ENCODE measurements around the gene STXBP5L. TPM values are rescaled to one million over a fixed set of nuclear protein-coding genes. Genes with fewer than 3 reads are reported as not detected.
A peak's percentile ranks its signal among the peaks of the same experiment; 100 is the strongest.

Gene STXBP5L
- total RNA-seq: not detected
- under 1 TPM in 2 of 3 donors, not detected in 1; under 0.01 to 0.01 TPM for polyA plus RNA-seq
- long read RNA-seq, donor 1: 0 reads
- long read RNA-seq, donor 2: 0 reads

- ATAC-seq (peak; percentile 68 to 86 (median 78)), DNase-seq (peak; percentile 50 to 67)
- Histone ChIP-seq H3K27ac (no peak within 1 kb of the TSS), H3K4me3 (peak within 1 kb of the TSS; percentile 54), H3K36me3 (ENCODE audit: insufficient read depth in 1 of 2, low read depth in 1 of 2) (no peaks in the 10 kb centered on the region), H3K9me3 (no peaks in the 10 kb centered on the region), H3K4me1 (no peaks in the 10 kb centered on the region), H3K27me3 (ENCODE audit: insufficient read depth in 3 of 3, low read length in 2 of 3) (peaks cover 3 to 44% (median 6%) of the 10 kb centered on the region in 3 donors)
- intact Hi-C loops (cut with DNase I): no loop called here
- no peak for TF ChIP-seq CTCF (IDR thresholded peaks at IDR 0.05)
- WGBS, 3 donors: 0 to 1% (median 1%) methylated on average over 52 to 83 of the region's 83 CpGs
These were observed at the start of gene STXBP5L for GRCh38 chr3:120908030-120908794. TSS of gene STXBP5L (plus strand) at chr3:120908205. CDS start at chr3:120909579, 1,374 bp downstream.

- TF ChIP-seq CTCF (IDR thresholded peaks at IDR 0.05): no peak
- Histone ChIP-seq H3K9me3 (no peaks in the 10 kb centered on the region), H3K4me3 (no peak overlapping the region), H3K27me3 (ENCODE audit: insufficient read depth in 3 of 3, low read length in 2 of 3) (no peaks in the 10 kb centered on the region), H3K36me3 (ENCODE audit: insufficient read depth in 1 of 2, low read depth in 1 of 2) (no peaks in the 10 kb centered on the region), H3K4me1 (no peaks in the 10 kb centered on the region), H3K27ac (no peak overlapping the region)
- ATAC-seq (no peak), DNase-seq (no peak)
- WGBS, 3 donors: 85 to 86% (median 86%) methylated on average over 3 of the region's 3 CpGs
- intact Hi-C loops (cut with DNase I): no loop called here
These were observed 49.5 kb upstream of the STXBP5L start for GRCh38 chr3:120858521-120858920.

GRCh38 chr3:120864541-120864940 is 43.5 kb upstream of the STXBP5L start:
- intact Hi-C loops (cut with DNase I): no loop called here
- 63 to 80% (median 79%) methylated on average over 5 of the region's 5 CpGs for WGBS, 3 donors
- no peaks in the 10 kb centered on the region for H3K9me3 ChIP-seq
- TF ChIP-seq CTCF (IDR thresholded peaks at IDR 0.05): no peak
- no peaks in the 10 kb centered on the region for H3K27me3 ChIP-seq (ENCODE audit: insufficient read depth in 3 of 3, low read length in 2 of 3)
- no peak overlapping the region for H3K27ac ChIP-seq
- no peak overlapping the region for H3K4me3 ChIP-seq
- H3K36me3 ChIP-seq (ENCODE audit: insufficient read depth in 1 of 2, low read depth in 1 of 2): no peaks in the 10 kb centered on the region
- no peaks in the 10 kb centered on the region for H3K4me1 ChIP-seq
- DNase-seq (no peak), ATAC-seq (no peak)

GRCh38 chr3:120875507-120875906 is 32.5 kb upstream of the STXBP5L start:
- no peaks in the 10 kb centered on the region for H3K36me3 ChIP-seq (ENCODE audit: insufficient read depth in 1 of 2, low read depth in 1 of 2)
- peaks cover 0 to 2% (median 0%) of the 10 kb centered on the region in 3 donors for H3K27me3 ChIP-seq (ENCODE audit: insufficient read depth in 3 of 3, low read length in 2 of 3)
- no peak overlapping the region for H3K4me3 ChIP-seq
- ATAC-seq (no peak), DNase-seq (no peak)
- 33 to 41% (median 35%) methylated on average over 1 of the region's 1 CpG for WGBS, 3 donors
- H3K27ac ChIP-seq: no peak overlapping the region
- intact Hi-C loops (cut with DNase I): no loop called here
- no peaks in the 10 kb centered on the region for H3K4me1 ChIP-seq
- H3K9me3 ChIP-seq: no peaks in the 10 kb centered on the region
- TF ChIP-seq CTCF (IDR thresholded peaks at IDR 0.05): no peak

Measured in psoas muscle (tissue), 8 donors.